ENCODE results near the gene TSPAN8. TPM values are rescaled to one million over a fixed set of nuclear protein-coding genes. Genes with fewer than 3 reads are reported as not detected.

The TSPAN8 gene
- total RNA-seq, 1 donor from 2014 or later, result not detected

Other genes with a start within 250 kb of the TSPAN8 start
- gene PTPRR, start 237.3 kb downstream of the TSPAN8 start, total RNA-seq, result 0.55 TPM